GM19468 (cell line): Measurements from ENCODE around the gene SPOCK1.

Experiments used
- ATAC-seq: cut with Tn5 transposase; IDR thresholded peaks from one replicate; pipeline ENCODE4 v1.9.1; 2021; ENCODE audit warnings: mild to moderate bottlenecking, moderate library complexity, moderate number of reproducible peaks; ENCODE audit not compliant: unreplicated experiment; ENCODE audit errors: extremely low read depth

Gene SPOCK1

GRCh38 chr5:137342764-137343163 is 156.4 kb downstream of the SPOCK1 start:
- no peak for ATAC-seq

- no peak for ATAC-seq
These were observed 157.3 kb downstream of the SPOCK1 start for GRCh38 chr5:137341831-137342230.

GRCh38 chr5:137340881-137341280 is 158.2 kb downstream of the SPOCK1 start:
- ATAC-seq, result no peak

GRCh38 chr5:137336565-137337120 is 162.5 kb downstream of the SPOCK1 start:
- ATAC-seq, result no peak

GRCh38 chr5:137336161-137336560 is 163.0 kb downstream of the SPOCK1 start:
- ATAC-seq, result no peak

GRCh38 chr5:137335493-137335892 is 163.6 kb downstream of the SPOCK1 start:
- no peak for ATAC-seq

- ATAC-seq, result no peak
These were observed 165.2 kb downstream of the SPOCK1 start for GRCh38 chr5:137333928-137334327.

- no peak for ATAC-seq
These were observed 165.7 kb downstream of the SPOCK1 start for GRCh38 chr5:137333475-137333874.

GRCh38 chr5:137332296-137332695 is 166.8 kb downstream of the SPOCK1 start:
- no peak for ATAC-seq

- ATAC-seq, result no peak
These were observed 169.4 kb downstream of the SPOCK1 start for GRCh38 chr5:137329586-137330296.

- ATAC-seq, result no peak
These were observed 170.1 kb downstream of the SPOCK1 start for GRCh38 chr5:137328991-137329390.

- ATAC-seq, result no peak
These were observed 170.7 kb downstream of the SPOCK1 start for GRCh38 chr5:137328463-137328862.

GRCh38 chr5:137325721-137326120 is 173.4 kb downstream of the SPOCK1 start:
- ATAC-seq, result no peak

GRCh38 chr5:137320056-137321045 is 178.8 kb downstream of the SPOCK1 start:
- ATAC-seq, result no peak

GRCh38 chr5:137318027-137318426 is 181.1 kb downstream of the SPOCK1 start:
- no peak for ATAC-seq

GRCh38 chr5:137316346-137316736 is 182.8 kb downstream of the SPOCK1 start:
- ATAC-seq, result no peak

GRCh38 chr5:137315534-137316345 is 183.4 kb downstream of the SPOCK1 start:
- no peak for ATAC-seq

GRCh38 chr5:137315109-137315508 is 184.0 kb downstream of the SPOCK1 start:
- no peak for ATAC-seq

- ATAC-seq, result no peak
These were observed 185.5 kb downstream of the SPOCK1 start for GRCh38 chr5:137313526-137314175.

- no peak for ATAC-seq
These were observed 187.1 kb downstream of the SPOCK1 start for GRCh38 chr5:137312011-137312410.
